SIG-M5 (cell line): ENCODE data around the gene SPARC.
"Not testable (repeated sequence)": the region's sequence is repeated elsewhere in the genome, so short reads cannot be mapped to it uniquely, and the experiment has no call there.

ENCODE experiments used
- DNase-seq: peaks from one replicate; lab custom pipeline; 2025; lab: John Stamatoyannopoulos, UW

The SPARC gene, protein sequence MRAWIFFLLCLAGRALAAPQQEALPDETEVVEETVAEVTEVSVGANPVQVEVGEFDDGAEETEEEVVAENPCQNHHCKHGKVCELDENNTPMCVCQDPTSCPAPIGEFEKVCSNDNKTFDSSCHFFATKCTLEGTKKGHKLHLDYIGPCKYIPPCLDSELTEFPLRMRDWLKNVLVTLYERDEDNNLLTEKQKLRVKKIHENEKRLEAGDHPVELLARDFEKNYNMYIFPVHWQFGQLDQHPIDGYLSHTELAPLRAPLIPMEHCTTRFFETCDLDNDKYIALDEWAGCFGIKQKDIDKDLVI

DNA sequence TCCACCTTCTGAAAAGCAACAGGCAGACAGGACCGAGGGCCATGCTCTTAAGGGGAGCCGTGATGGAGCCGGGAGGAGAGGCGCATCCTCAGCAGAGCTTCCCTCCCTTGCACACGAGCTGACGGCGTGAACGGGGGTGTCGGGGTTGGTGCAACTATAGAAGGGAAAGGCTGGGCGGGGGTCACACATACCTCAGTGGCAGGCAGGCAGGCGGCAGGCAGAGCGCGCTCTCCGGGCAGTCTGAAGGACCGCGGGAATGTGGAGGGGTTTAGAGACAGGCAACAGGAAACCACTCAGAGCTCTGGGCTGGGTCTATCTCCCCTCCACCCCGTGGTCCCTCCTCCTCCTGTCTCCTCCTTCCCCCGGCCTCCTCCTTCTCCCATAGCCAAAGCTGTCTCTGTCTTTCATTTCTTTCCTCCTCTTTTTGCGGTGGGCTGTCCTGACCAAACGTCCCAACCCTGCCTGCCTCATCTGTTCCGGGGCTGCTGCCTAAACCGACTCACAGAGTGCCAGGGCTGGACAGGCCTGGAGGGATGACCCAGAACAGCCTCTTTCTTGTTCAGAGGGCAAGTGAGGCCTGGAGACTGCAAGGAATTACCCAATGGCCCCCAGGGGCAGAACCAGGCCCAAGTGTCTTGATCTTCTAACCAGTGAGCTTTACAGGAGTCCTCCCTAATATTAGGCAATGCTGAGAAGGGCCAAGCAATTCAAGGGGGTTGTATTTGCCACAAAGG is at the start of gene SPARC:
Gene SPARC, minus strand, starts transcription at position 242 of the 734 bp plus-strand sequence. CDS start 10,727 bp downstream, outside the sequence.
- no peak for DNase-seq

DNA sequence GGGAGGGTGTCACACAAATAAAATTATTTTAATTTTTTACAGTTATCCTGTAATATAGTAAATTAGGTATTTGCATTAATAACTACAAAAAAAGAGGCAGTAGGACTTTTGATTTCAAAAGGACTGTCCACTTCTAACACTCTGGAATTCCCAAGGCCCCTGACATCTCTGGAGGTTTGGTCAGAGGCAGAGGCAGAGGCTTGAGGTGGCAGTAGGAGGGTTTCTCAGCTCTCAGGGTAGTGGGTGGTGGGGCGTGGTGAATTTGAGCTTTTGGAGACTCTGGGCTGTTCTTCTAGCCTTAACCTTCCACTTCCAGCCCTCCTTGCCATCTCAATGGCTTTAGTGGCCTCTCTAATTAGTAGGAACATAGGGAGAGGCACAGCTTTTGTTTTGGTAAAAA is 48.9 kb upstream of the SPARC start:
- no peak for DNase-seq

DNA sequence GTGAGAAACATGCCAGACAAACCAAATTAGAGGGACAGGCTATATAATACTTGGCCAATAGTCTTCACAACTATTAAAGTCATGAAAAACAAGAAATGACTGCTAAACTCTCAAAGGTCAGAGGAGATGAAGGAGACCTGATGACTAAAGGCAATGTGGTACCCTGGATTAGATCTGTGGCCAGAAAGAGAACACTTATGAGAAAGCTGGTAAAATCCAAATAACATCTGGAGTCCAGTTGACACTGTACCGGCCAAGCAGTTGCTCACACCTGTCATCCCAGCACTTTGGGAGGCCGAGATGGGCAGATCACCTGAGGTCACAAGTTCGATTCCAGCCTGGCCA is 47.3 kb upstream of the SPARC start:
- no peak for DNase-seq

DNA sequence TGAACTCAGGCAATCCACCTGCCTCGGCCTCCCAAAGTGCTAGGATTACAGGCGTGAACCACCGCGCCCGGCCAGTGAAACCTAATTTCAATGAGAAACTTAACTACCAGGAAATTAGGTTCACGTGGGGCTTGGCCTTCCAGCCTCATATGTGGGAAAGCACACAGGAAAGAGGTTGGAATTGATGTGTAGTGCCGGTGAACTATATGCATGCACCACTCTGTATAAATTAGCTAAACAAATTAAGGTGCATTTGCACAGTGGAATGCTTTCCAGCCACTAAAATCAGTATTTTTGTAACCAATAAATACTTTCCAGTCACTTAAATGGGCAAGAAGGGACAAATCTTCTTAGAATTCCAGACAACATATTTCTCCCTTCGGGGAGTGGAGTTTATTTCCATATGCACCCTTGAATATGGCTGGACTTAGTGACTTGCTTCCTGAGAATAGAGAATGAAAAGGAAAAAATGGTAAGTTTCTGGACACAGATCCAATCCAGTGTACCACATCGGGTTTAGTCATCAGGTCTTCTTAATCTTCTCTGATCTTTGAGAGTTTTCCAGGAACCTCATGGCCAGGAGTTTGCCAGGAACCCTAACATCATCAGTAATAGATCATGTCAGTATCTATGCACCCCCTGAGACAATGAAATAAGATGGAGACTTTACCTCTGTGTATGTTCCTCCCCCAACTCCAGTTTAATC is 46.8 kb upstream of the SPARC start:
- no peak for DNase-seq

DNA sequence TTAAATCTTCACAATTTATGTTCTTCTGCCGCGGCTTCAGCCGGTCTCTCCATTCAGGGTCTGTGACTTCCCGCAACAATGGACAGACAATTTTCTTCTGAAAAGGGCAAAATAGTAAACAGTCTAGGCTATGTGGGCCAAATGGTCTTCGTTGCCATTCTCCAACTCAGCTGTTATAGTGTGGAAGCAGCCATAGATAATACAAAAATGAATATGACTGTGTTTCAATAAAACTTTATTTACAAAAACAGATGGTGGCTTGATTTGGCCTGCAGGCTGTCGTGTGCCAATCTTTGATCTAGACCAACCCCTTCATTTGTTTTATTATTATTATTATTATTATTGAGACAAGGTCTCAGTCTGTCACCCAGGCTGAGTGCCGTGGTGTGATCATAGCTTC is 43.7 kb upstream of the SPARC start:
- DNase-seq, result no peak

DNA sequence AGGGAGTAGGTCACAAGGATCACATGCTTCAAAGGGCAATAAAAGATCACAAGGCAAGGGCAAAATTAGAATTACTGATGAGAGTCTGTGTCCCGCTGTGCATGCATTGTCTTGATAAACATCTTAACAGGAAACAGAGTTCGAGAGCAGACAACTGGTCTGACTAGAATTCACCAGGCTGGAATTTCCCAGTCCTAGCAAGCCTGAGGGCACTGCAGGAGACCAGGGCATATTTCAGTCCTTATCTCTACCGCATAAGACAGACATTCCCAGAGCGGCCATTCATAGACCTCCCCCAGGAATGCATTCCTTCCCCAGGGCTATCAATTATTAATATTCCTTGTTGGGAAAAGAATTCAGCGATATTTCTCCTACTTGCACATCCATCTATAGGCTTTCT is 42.9 kb upstream of the SPARC start:
- DNase-seq, result not testable (repeated sequence)

DNA sequence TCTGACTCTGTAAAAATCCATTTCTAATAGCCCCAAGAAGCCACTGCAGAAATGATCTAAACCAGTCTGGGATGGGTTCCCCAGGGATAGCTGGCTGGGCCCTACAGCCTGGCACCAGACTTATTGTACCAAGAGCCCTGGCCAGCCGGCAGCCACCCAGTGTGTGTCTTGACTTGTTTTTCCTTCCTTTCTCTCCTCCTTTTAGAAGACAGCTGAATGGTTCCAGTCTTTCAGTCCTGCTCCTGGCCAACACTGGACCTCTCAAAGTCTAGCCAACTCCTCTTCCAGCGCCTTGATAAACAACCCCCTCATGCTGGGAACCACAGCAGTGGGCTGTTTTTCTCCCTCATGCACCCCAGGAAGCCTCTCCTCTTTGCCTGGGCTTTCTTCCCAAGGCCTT is 37.6 kb upstream of the SPARC start:
- DNase-seq, result no peak

DNA sequence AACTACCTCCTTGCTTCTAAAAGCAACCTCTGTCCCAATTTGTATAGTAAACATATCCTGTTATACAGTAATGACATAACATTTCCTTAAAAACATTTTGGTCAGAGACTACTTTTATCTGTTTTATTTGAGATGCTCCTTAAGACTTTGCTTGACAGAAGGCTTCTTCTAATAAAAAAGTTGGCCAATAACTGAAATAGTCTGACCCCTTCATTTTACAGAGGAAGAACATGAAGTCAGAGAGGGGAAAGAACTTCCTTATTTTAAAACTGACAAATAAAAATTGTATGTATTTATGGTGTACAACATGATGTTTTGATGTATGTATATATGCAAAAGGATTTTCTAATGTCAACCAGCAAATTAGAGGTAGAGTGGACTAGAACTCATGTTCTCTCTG is 35.8 kb upstream of the SPARC start:
- no peak for DNase-seq

DNA sequence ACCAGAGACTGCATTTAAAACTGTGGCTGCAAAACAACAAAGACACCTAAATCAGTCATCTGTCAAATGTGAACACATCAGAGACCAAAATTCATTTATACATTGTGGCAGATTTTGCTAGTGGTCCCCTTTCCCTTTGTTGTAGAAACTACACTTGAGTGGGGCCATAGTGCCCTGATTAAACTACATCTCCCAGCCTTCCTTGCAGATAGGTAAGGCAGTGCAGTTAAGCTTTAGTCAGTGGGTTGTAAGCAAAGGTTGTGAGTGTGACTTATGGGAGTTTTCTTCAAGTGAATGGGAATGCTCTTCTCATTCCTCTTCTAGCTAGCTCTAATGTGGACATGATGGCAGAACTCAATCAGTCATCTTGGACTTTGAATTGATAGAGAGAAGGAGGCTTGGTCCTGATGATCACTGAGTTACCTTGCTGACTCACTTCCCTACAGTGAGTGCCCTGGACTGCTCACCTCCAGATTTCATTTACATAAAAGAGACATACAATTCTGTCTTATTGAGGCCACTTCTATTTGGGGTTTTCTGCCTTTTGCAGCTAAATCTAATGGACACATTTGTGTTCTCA is 35.2 kb upstream of the SPARC start:
- DNase-seq, result no peak

DNA sequence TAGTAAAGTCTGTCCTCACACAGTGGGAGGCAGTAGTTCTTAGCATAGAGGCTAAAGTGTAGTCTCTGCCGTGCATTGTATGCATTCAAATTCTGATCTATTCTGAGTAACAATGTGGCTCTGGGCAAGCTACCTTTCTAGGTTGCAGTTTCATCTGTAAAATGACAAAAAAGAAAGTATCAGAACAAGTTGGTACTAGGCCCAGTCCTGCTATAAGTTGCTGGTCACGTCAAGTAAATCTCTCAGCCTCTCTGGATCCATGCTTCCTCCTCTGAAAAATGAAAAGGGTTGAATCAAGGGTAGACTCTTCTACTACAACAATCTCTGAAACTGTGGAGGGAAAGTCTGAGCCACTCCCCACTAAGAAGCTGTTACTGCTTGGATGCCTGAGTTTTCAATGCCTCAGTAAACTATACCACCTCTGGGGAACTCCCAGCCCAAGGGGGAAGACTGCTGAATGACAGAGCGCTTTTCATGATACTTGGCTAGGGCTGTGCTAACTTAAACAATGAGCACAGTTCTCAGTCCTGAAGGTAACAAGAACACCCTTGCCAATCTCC is 34.5 kb upstream of the SPARC start:
- DNase-seq, result no peak

DNA sequence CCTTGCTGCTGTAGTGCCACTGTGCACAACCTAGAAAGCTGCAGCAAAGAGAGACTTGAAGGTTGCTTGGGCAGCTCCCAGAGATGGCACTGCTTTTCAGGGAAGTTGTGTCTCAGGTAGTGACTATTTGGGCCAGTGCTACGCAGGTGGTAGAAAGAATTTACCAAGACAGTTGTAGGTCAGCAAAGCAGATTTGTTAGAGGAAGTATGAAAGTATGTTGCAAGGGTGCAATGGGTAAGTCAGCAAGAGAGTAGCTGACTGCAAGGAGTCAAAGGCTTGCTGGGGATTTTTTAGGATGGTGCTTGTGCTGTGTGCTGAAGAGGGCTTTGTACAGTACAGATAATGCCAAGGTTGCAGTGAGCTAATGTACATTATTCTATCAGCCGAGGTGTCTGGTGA is 33.5 kb upstream of the SPARC start:
- no peak for DNase-seq

DNA sequence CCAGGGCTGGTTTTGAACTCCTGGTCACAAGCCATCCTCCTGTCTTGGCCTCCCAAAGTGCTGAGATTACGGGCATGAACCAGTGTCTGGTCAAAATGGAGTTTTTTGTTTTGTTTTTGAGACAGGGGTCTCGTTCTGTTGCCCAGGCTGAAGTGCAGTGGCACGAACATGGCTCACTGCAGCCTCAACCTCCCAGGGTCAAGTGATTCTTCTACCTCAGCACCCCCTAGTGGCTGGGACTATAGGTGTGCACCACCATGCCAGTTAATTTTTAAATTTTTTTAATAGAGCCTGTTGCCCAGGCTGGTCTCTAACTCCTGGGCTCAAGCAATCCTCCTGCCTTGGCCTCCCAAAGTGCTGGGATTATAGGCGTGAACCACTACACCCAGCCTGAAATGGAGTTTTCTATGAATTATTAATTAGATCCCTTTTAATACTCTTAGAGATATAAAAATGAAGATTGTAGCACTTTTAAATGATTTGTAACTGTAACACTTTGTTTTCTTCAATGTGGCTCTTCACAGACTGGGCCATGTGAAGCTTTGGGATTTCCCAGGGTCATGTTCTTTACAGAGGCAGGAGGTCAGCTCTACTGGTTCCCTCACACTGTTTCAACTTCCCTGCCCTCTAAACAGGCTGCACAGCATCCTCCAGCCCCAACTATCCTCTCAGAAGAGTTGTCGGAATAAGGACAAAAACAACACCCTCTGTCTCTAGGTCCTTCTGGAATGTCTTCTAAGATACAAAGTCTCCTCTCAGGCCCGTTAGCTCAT is 32.7 kb upstream of the SPARC start:
- DNase-seq, result no peak

DNA sequence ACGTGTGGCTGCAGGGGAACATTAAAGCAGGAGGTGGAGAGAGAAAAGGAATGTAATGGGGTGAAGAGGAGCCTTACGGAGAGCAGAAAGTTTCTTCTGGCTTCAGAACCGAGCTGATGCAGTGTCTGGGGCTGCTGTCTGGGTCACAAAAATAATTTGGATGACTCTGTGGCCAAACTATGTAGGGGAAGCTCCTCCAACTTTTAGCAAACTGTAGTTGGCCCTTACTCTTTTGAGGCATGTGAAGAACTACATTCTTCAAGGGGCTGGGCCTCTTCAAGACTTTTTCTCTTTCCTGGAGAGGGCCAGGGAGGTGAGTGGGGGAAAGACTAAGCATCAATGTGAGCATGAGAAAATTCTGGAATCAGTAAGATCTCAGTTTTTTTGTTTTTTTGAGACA is 31.9 kb upstream of the SPARC start:
- no peak for DNase-seq

DNA sequence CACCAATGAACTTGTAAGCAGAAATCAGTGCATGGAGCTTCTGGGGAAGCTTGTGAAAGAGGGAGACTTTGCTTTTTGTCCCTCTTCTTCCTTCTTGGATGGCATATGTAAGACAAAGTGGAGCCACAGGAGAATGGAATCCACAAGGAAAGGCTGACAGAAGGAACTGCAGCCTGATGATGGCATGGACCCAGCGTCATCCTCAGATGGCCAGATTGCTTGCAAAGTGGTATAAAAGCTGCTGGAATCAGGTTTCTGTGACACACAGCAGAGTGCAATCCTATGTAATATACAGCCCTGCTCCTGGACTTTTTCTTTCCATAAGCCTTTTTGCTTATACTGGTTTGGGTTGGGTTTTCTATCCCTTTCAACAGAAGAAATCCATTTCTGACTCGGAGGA is 31.4 kb upstream of the SPARC start:
- no peak for DNase-seq

DNA sequence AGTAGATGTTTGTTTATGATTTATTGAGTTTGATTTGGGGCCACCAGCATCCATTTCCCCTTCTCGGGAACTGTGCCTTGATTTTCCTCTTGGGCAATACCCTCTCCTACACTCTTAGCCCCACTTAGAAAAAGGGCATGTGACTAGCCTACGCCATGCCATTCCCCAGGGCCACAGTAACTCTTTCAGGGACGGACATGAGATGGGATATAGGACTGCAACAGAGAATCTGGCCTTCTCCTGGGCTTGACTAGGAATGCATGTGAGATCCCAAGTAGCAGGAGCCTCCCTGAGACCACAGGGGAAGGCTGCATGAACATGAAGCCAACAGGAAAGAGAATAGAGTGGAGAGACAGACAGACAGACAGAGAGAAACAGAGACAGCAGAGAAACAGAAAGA is 30.7 kb upstream of the SPARC start:
- DNase-seq, result no peak

DNA sequence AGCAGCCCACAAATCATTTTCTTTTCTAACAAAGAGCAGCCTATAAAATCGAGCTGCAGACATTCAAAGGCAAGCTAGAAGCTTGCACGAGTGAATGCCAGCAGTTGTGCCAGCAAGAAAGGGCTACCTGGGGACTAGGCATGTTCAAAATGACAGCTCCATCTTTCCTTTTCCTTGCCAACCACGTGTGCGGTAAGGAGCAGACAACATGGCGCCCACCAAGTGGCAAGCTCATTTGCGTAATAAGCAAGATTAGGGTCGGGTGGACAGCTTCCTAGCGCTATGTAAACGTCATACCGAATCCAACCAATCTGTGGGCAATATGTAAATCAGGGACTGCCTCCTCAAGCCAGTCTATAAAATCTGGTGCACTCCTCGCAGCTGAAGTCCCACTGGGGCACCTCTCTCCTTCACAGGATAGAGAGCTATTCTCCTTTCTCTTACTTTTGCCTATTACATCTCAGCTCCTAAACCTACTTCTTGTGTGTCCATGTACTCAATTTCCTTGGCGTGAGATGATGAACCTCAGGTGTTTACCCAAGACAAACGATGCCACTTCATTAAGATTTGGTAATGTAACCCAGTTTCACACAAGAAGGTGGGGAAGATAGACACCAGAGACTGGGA is 22.5 kb upstream of the SPARC start:
- DNase-seq, result no peak

DNA sequence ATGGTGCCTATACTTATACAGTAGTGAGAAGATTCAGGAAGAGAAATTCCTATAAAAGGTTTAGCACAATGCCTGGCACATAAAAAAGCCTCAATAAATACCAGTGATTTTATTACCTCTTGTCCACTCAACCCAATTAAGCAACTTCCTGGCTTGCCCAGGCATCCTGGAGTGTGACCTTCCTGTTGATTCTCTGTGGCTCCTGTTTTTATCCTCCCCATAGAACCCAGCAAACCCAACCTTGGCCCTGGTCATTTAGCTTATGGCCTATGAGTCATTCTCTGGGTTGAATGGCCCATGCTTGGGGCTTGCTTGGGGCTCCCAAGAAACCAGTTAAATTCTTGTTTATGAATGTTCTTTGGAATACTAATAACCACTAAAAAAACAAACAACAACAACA is 21.4 kb upstream of the SPARC start:
- no peak for DNase-seq

DNA sequence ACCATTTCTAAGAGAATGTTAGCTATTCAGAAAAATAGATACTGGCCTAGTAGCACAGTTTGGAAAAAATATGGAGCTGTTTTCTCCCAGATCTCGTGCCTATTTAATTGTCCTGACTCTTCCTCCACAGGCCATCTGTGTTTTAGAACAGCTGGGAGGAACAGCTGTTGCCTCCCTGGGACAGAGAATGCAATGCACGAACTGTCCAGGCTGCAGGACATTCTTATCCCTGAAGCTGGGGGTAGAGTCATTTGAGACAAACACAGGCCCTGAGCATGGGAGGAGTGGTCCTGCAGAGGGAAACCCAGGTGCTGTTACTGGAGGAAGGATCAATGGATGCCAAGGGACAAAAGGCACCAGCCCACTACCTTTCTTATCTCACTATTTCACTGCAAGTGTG is 20.9 kb upstream of the SPARC start:
- DNase-seq, result no peak

DNA sequence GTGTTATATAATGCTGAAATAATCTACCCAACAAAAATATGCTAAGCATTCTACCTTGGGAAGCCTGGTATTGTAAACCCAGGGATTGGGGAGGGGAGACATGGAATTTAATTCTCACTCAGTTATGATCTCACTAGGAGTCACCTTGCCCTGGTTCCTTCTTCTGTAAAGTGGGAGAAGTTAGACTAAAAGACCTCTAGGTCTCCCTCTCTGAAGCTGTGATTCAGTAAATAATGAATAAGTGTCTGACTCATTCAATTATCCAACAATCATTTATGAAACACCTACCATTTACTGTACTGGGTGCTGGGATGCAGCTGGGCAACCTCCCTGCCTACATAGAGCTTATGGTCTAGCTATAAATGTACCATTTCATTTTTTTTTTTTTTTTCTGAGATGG is 20.2 kb upstream of the SPARC start:
- DNase-seq, result no peak

DNA sequence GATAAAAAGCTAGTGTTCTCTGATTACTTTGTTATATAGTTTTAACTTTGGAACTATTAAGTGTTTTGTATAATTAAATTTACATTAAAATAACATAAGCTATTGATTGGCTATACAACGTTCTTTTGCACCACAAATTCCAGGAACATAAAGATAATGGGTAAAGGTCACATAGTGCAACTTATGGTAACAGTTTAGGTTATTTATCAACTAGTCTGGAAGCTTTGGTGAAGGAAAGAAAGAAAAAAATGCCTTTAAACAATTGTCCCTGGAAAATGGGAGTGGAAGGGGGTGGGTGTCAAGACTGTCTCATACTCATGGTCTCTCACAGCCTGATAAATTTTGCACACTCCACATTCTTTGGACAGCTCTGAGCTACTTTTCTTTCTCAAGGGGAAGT is 17.1 kb upstream of the SPARC start:
- DNase-seq, result no peak

DNA sequence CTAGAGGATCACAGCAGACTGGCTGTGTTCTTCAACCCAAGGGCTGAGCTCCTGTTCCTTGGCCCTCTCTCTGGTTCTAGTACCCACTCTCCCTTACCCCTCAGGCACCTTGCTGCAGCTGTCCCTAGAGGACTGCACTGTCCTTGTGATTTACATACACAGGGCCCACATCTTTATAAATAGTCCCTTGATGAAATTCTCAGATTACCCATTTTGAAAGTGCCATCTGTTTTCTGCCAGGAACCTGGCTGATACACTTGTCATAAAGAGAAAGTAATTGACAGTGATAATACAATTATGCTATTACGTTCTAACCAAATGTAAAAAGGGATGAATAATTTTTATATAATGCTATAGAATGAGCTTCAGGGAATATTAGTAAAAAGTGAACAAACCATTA is 16.5 kb upstream of the SPARC start:
- DNase-seq, result no peak
